Prostate gland (tissue), 2 donors: ENCODE measurements around the gene LATS2.

ENCODE experiments used
- CTCF ChIP-seq, 4 experiments: fragments of 200-600 bp in 2 of 4; fragments of 450-650 bp in 2 of 4; sonication (generic) in 2 of 4; IDR thresholded peaks; 1 replicate in 3 of 4; 2 replicates in 1 of 4; pipeline ENCODE4 v1.5.1; 2016 to 2019; ENCODE audit warnings: antibody characterized with exemption in 4 of 4, mild to moderate bottlenecking in 2 of 4, moderate library complexity in 2 of 4
- POLR2A ChIP-seq: fragments of 450-650 bp; IDR thresholded peaks from one replicate; pipeline ENCODE4 v1.6.1; 2016; ENCODE audit warnings: antibody characterized with exemption, mild to moderate bottlenecking

DNA sequence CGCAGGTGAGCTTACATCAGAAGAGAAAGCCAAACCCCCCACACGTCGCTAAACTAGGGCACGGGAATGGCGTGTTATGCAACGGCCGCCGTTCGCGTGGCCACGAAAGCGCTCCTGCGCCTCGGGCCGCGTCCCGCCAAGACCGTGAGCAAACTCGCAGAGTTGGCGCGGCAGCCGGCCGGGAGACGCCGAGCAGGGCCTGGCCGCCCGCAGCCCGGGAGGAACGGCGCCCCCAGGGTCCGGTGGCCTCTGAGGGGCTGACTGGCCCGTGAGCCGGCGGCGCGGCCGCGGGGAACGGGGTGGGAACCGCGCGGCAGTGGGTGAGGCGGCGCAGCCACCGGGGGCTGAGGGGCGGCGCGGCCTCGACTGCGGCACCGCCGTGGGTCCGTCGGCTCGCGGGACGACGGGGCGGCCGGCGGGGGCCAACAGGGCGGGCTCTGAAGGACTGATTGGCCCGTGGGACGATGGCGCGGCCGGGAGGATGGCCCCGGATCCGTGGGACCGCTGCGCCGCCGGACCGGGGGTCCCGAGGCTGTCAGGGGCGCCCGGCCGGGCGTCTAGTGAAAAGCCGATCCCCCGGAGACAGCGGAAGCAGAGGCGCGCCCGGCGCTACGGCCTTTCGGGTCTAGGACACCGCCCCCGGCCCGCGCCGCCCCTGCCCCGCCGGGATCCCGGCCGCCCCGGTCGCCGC is 903 bp downstream of the LATS2 start:
- no peak for TF ChIP-seq CTCF (IDR thresholded peaks at IDR 0.05)
- TF ChIP-seq POLR2A, result peak; percentile 6
